ENCODE measurements around the gene ZCCHC9. TPM values are rescaled to one million over a fixed set of nuclear protein-coding genes. Genes with fewer than 3 reads are reported as not detected.

Gene ZCCHC9
- total RNA-seq, 1 donor from 2014 or later, result 5.9 TPM

Other genes starting within 250 kb of the ZCCHC9 start
- 2.2 TPM for gene CKMT2, start 68.3 kb upstream of the ZCCHC9 start, total RNA-seq
- gene ACOT12, start 92.5 kb downstream of the ZCCHC9 start, total RNA-seq, result 0.98 TPM